ENCODE results near the gene MAP1A.
A peak's percentile ranks its signal among the peaks of the same experiment; 100 is the strongest.

MAP1A gene

GRCh38 chr15:43508421-43508820 lies 9.0 kb upstream of the MAP1A start:
- Histone ChIP-seq H3K27ac (no peak overlapping the region), H3K36me3 (replicated peaks) (no peaks in the 10 kb centered on the region), H3K4me3 (ENCODE audit: low read depth, low read length) (no peak overlapping the region), H3K27me3 (replicated peaks) (no peaks in the 10 kb centered on the region)
- in situ Hi-C loops (cut with HindIII; ENCODE audit: low pct_ligation_motif_present, low sequenced_read_pairs): no loop called here
- no peak for TF ChIP-seq CTCF (IDR thresholded peaks at IDR 0.05; ENCODE audit: low read depth, low read length, missing control alignments)
- no peak for DNase-seq

- no peaks in the 10 kb centered on the region for H3K27me3 ChIP-seq (replicated peaks)
- no peak overlapping the region for H3K4me3 ChIP-seq (ENCODE audit: low read depth, low read length)
- no peak for TF ChIP-seq CTCF (IDR thresholded peaks at IDR 0.05; ENCODE audit: low read depth, low read length, missing control alignments)
- no peak for DNase-seq
- H3K36me3 ChIP-seq (replicated peaks): no peaks in the 10 kb centered on the region
- in situ Hi-C loops (cut with HindIII; ENCODE audit: low pct_ligation_motif_present, low sequenced_read_pairs): no loop called here
- peak overlapping the region; percentile 48 for H3K27ac ChIP-seq
Observed at GRCh38 chr15:43508991-43509659, 8.3 kb upstream of the MAP1A start.

- in situ Hi-C loops (cut with HindIII; ENCODE audit: low pct_ligation_motif_present, low sequenced_read_pairs): no loop called here
- no peaks in the 10 kb centered on the region for H3K27me3 ChIP-seq (replicated peaks)
- H3K27ac ChIP-seq: peak overlapping the region; percentile 48
- TF ChIP-seq CTCF (IDR thresholded peaks at IDR 0.05; ENCODE audit: low read depth, low read length, missing control alignments): no peak
- DNase-seq: no peak
- H3K4me3 ChIP-seq (ENCODE audit: low read depth, low read length): peak overlapping the region; percentile 64
- H3K36me3 ChIP-seq (replicated peaks): no peaks in the 10 kb centered on the region
Observed at GRCh38 chr15:43509660-43510199, 7.7 kb upstream of the MAP1A start.

GRCh38 chr15:43510200-43511011 lies 7.0 kb upstream of the MAP1A start:
- DNase-seq: peak; percentile 98
- no peaks in the 10 kb centered on the region for H3K36me3 ChIP-seq (replicated peaks)
- in situ Hi-C loops (cut with HindIII; ENCODE audit: low pct_ligation_motif_present, low sequenced_read_pairs): no loop called here
- H3K4me3 ChIP-seq (ENCODE audit: low read depth, low read length): peak overlapping the region; percentile 64
- no peaks in the 10 kb centered on the region for H3K27me3 ChIP-seq (replicated peaks)
- TF ChIP-seq CTCF (IDR thresholded peaks at IDR 0.05; ENCODE audit: low read depth, low read length, missing control alignments): peak; percentile 72
- H3K27ac ChIP-seq: peak overlapping the region; percentile 80

DNA sequence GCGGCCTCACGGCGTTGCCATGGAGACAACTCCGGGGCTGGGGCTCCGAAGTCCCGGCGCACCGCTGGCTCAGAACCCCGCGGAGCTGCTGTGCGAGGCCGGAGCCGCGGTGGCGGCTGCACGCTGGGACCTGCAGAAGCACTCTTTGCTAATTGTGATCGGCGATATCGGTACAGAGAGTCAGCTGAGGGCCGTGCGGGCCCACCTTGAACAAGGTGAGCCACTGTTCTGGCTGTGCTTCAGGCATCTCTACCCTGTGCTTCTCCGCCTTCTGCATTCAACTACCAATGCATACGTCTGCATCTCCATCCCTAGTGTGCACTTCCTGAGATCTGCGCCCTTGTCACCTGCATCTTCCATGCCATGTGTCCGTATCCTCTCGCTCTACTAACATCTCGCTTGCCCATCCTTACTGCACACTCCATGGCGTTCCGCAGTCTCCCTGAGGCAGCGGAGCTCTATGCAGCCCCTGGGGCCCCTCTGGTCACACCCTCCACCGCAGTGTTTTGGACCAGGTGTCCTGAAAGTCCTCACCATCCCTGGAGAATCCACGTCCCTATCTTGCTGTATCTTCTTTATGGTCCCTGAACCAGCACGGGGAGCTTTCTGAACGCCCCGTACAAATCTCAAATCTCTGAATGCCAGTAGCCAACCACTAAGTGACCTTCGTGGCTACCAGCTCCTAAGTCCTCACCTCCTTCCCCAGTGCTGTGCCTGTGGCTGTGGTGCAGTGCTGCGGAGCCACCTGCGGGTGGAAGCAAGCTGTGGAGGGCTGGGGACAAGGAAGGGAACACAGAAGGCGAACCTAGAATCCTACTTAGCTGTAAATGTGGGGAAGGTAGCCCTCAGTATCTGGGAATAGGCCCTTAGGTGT lies 6.2 kb upstream of the MAP1A start:
- H3K4me3 ChIP-seq (ENCODE audit: low read depth, low read length): peak overlapping the region; percentile 64
- no peak for DNase-seq
- peak; percentile 56 for TF ChIP-seq CTCF (IDR thresholded peaks at IDR 0.05; ENCODE audit: low read depth, low read length, missing control alignments)
- H3K27me3 ChIP-seq (replicated peaks): no peaks in the 10 kb centered on the region
- in situ Hi-C loops (cut with HindIII; ENCODE audit: low pct_ligation_motif_present, low sequenced_read_pairs): no loop called here
- no peaks in the 10 kb centered on the region for H3K36me3 ChIP-seq (replicated peaks)
- H3K27ac ChIP-seq: no peak overlapping the region
